ENCODE measurements around the gene GALNTL6. TPM values are rescaled to one million over a fixed set of nuclear protein-coding genes. Genes with fewer than 3 reads are reported as not detected.

GALNTL6 gene
- total and polyA plus RNA-seq, 9 of the 15 experiments (the other 6 are each of a cell fraction or from before 2014, with no cell fraction given), result 0.18 to 0.50 (median 0.29) TPM

DNA sequence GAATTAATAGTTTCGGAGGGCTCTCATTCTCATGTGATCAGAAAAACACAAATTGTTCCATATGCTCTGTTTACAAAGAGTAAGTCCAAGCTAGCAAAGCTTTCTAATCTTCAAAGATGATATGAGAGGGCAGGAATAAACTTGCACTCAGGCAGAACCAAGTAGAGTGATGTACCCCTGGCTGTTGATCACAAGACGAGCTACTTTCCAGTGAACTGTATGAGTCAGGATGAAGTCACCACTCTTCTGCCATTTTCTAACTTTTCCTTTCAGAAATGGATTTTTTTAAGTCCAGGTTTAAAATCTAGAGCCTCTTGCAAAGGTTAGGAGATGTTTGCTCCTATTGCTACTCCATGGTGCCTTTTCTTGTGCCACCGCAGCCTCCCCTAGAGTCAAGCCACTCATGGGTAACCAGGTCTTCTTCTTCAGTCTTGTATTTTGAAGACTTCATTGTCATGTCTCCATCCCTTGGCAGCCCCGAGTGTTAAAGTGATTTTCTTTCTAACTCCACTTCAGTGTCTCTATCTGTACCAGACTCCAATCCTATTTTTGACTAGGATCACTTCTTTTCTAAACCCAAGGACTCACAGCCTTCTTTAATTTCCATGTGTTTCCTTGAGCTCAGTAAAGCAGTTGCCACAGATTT is 1183.5 kb downstream of the GALNTL6 start (continued):
- 0 out of 2 replicates have a peak, but pooled peaks have one; percentile 47 for TF ChIP-seq SMARCC2 (IDR thresholded peaks at IDR 0.05; ENCODE audit: low read depth)
- peak; percentile 98 for TF ChIP-seq FOSL1 (tag; conservative IDR thresholded peaks at IDR 0.05)
- peak; percentile 89 for TF ChIP-seq JUND (IDR thresholded peaks at IDR 0.05; ENCODE audit: borderline replicate concordance, low read depth, low read length)
- TF ChIP-seq JUND (tag; IDR thresholded peaks at IDR 0.05; ENCODE audit: borderline replicate concordance, low read depth, low read length), result peak; percentile 74; the same call in 2 of the 3 replicates
- peak; percentile 53; the same call in 1 of the 2 replicates for TF ChIP-seq ZNF589 (CRISPR knock-in tag; IDR thresholded peaks at IDR 0.05; ENCODE audit: low read depth)
- 0 out of 2 replicates have a peak, but pooled peaks have one; percentile 26 for TF ChIP-seq ATF7 (IDR thresholded peaks at IDR 0.05)
- TF ChIP-seq SAFB (IDR thresholded peaks at IDR 0.05; ENCODE audit: borderline replicate concordance, low read depth, low read length), result no peak
- no peak for TF ChIP-seq SNRNP70 (optimal IDR thresholded peaks at IDR 0.05; ENCODE audit: low read depth, low read length)
- TF ChIP-seq, protein P1, sequence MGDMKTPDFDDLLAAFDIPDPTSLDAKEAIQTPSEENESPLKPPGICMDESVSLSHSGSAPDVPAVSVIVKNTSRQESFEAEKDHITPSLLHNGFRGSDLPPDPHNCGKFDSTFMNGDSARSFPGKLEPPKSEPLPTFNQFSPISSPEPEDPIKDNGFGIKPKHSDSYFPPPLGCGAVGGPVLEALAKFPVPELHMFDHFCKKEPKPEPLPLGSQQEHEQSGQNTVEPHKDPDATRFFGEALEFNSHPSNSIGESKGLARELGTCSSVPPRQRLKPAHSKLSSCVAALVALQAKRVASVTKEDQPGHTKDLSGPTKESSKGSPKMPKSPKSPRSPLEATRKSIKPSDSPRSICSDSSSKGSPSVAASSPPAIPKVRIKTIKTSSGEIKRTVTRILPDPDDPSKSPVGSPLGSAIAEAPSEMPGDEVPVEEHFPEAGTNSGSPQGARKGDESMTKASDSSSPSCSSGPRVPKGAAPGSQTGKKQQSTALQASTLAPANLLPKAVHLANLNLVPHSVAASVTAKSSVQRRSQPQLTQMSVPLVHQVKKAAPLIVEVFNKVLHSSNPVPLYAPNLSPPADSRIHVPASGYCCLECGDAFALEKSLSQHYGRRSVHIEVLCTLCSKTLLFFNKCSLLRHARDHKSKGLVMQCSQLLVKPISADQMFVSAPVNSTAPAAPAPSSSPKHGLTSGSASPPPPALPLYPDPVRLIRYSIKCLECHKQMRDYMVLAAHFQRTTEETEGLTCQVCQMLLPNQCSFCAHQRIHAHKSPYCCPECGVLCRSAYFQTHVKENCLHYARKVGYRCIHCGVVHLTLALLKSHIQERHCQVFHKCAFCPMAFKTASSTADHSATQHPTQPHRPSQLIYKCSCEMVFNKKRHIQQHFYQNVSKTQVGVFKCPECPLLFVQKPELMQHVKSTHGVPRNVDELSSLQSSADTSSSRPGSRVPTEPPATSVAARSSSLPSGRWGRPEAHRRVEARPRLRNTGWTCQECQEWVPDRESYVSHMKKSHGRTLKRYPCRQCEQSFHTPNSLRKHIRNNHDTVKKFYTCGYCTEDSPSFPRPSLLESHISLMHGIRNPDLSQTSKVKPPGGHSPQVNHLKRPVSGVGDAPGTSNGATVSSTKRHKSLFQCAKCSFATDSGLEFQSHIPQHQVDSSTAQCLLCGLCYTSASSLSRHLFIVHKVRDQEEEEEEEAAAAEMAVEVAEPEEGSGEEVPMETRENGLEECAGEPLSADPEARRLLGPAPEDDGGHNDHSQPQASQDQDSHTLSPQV (IDR thresholded peaks at IDR 0.05), result 0 out of 2 replicates have a peak, but pooled peaks have one; percentile 32
- TF ChIP-seq SFPQ (IDR thresholded peaks at IDR 0.05; ENCODE audit: low read depth, low read length), result no peak
- TF ChIP-seq, protein P2, sequence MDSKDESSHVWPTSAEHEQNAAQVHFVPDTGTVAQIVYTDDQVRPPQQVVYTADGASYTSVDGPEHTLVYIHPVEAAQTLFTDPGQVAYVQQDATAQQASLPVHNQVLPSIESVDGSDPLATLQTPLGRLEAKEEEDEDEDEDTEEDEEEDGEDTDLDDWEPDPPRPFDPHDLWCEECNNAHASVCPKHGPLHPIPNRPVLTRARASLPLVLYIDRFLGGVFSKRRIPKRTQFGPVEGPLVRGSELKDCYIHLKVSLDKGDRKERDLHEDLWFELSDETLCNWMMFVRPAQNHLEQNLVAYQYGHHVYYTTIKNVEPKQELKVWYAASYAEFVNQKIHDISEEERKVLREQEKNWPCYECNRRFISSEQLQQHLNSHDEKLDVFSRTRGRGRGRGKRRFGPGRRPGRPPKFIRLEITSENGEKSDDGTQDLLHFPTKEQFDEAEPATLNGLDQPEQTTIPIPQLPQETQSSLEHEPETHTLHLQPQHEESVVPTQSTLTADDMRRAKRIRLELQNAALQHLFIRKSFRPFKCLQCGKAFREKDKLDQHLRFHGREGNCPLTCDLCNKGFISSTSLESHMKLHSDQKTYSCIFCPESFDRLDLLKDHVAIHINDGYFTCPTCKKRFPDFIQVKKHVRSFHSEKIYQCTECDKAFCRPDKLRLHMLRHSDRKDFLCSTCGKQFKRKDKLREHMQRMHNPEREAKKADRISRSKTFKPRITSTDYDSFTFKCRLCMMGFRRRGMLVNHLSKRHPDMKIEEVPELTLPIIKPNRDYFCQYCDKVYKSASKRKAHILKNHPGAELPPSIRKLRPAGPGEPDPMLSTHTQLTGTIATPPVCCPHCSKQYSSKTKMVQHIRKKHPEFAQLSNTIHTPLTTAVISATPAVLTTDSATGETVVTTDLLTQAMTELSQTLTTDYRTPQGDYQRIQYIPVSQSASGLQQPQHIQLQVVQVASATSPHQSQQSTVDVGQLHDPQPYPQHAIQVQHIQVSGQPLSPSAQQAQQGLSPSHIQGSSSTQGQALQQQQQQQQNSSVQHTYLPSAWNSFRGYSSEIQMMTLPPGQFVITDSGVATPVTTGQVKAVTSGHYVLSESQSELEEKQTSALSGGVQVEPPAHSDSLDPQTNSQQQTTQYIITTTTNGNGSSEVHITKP (IDR thresholded peaks at IDR 0.05; ENCODE audit: partially characterized antibody), result peak; percentile 14
- TF ChIP-seq ZNF175 (CRISPR knock-in tag; IDR thresholded peaks at IDR 0.05; ENCODE audit: low read depth), result peak; percentile 59
- TF ChIP-seq, protein P3, sequence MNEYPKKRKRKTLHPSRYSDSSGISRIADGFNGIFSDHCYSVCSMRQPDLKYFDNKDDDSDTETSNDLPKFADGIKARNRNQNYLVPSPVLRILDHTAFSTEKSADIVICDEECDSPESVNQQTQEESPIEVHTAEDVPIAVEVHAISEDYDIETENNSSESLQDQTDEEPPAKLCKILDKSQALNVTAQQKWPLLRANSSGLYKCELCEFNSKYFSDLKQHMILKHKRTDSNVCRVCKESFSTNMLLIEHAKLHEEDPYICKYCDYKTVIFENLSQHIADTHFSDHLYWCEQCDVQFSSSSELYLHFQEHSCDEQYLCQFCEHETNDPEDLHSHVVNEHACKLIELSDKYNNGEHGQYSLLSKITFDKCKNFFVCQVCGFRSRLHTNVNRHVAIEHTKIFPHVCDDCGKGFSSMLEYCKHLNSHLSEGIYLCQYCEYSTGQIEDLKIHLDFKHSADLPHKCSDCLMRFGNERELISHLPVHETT (CRISPR knock-in tag; conservative IDR thresholded peaks at IDR 0.05 in 1 of 2, IDR thresholded peaks at IDR 0.05 in 1 of 2), result peak in 1 of 2 experiments; percentile 23; a peak in 1 of 4 replicates

All from K562 (cell line).